MG63 (cell line): Measurements from ENCODE around the gene SPECC1L. TPM values are rescaled to one million over a fixed set of nuclear protein-coding genes. Genes with fewer than 3 reads are reported as not detected.

Source experiments
- DNase-seq: peaks from one replicate; pipeline ENCODE4 v3.0.0-alpha.2; 2020
- H3K27me3 ChIP-seq: fragments of 250-450 bp; sonication (Bioruptor Pico); 2 replicates; pipeline ENCODE4 v1.5.1; 2020; ENCODE audit warnings: mild to moderate bottlenecking, moderate library complexity
- H3K36me3 ChIP-seq: fragments of 250-450 bp; sonication (Bioruptor Pico); 2 replicates; pipeline ENCODE4 v1.5.1; 2020; ENCODE audit warnings: mild to moderate bottlenecking, moderate library complexity
- H3K4me3 ChIP-seq: fragments of 250-450 bp; sonication (Bioruptor Pico); 2 replicates; pipeline ENCODE4 v1.5.1; 2020; ENCODE audit warnings: mild to moderate bottlenecking, moderate library complexity
- H3K9me3 ChIP-seq: fragments of 250-450 bp; sonication (Bioruptor Pico); 2 replicates; pipeline ENCODE4 v1.5.1; 2020; ENCODE audit warnings: mild to moderate bottlenecking, moderate library complexity
- total RNA-seq: library from RNA; depleted of rRNA; stranded (reverse); fragments of >200 nt; shearing (Covaris generic); gene quantifications from 2 replicates; pipeline ENCODE4 v1.2.3, GENCODE V29; 2014; ENCODE audit warnings: low replicate concordance

The SPECC1L gene
- total RNA-seq, 1 experiment from 2014 or later = 11.0 TPM

- H3K4me3 ChIP-seq = no peak overlapping the region
- no peaks in the 10 kb centered on the region for H3K27me3 ChIP-seq
- H3K36me3 ChIP-seq = no peaks in the 10 kb centered on the region
- H3K9me3 ChIP-seq = no peaks in the 10 kb centered on the region
- DNase-seq = no peak
Observed at GRCh38 chr22:24428751-24429410, 158.2 kb downstream of the SPECC1L start.

DNA sequence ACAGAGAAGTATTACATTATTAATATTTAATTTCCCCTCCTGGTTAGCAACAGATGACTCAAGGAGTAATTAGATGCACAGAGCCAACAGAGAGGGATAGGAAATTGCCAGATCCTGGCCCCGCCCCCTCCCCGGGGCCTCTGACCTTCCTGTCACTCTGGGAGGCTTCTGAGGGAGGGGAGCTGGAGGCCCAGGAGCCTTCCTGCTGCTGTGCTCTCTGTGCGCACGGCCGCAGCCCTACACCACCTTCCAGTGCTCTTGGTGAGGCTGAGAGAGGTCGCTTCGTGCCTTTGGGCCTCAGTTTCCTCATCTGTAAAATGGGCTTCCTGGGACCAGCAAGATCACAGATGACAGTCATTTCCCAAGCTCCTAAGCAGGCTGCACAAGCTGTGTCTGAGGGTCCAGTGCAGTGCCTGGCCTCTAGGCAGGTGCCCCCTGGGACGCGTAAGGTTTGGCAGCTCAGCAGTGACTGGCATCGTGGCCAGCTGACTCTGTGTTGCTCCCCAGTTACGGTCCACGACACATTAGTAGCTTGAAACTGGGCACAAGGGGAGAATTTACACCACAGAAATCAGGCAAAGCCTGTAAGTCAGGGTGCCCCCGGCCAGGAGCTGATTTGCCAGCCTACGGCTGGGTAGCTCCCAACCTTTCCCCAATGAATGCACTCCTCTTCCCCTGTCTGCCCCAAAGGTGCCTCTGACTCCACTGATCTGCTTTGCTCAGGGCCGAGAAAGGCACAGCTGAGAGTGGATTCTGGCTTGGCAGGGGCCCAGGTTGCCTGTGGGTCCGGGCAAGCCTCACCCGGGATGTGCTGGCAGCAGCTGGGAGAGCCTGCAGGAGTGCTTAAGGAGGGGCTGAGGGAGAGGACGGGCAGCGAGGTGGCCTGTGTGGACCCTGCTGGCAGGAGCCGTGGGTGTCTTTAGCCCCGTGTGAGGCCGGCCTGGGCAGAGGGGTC lies 159.1 kb downstream of the SPECC1L start:
- H3K9me3 ChIP-seq = no peaks in the 10 kb centered on the region
- no peaks in the 10 kb centered on the region for H3K36me3 ChIP-seq
- no peak overlapping the region for H3K4me3 ChIP-seq
- peak; percentile 73 for DNase-seq
- no peaks in the 10 kb centered on the region for H3K27me3 ChIP-seq

- Histone ChIP-seq H3K4me3 (no peak overlapping the region), H3K9me3 (no peaks in the 10 kb centered on the region), H3K27me3 (no peaks in the 10 kb centered on the region), H3K36me3 (no peaks in the 10 kb centered on the region)
- DNase-seq = no peak
Observed at GRCh38 chr22:24430431-24431308, 160.0 kb downstream of the SPECC1L start.

- H3K4me3 ChIP-seq = no peak overlapping the region
- no peak for DNase-seq
- no peaks in the 10 kb centered on the region for H3K9me3 ChIP-seq
- H3K36me3 ChIP-seq = no peaks in the 10 kb centered on the region
- H3K27me3 ChIP-seq = no peaks in the 10 kb centered on the region
Observed at GRCh38 chr22:24431309-24432034, 160.8 kb downstream of the SPECC1L start.

DNA sequence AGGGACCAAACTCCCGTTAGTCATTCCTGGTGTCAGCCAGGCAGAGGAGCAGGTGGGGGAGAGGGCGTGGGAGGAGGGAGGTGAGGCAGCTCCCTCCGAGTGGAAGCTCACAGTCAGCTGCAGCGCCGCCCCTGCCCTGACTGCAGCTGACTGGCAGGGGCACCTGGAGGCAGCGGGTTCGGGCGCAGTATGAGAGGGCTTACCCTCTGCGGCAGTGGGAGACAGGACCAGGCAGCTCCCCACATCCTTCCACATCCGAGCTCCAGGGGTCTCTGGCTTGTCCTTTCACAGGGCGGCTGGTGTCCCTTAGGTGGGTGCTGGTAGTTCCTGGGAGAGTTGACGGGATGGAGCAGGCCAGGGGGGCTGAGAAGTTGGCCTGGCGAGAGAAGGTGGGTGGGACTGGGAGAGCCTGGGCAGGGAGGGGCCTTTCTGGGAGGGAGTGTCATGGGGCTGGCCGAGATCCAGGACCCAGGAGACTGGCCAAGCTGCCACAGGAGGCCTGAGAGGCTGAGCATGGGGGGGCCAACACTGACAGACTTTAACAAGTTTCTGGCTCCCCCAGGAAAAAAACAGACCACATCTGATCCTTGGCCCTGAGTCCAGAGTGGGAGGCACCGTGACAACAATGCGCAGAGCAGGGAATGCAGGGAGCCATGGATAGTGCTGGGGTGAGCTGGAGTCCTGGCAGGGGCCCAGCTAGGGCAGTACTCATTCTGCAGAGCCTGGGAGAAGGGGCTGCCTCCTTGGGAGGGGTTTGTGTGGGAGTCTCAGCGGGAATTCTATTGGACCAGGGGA lies 161.6 kb downstream of the SPECC1L start:
- Histone ChIP-seq H3K27me3 (no peaks in the 10 kb centered on the region), H3K9me3 (no peaks in the 10 kb centered on the region), H3K4me3 (no peak overlapping the region), H3K36me3 (no peaks in the 10 kb centered on the region)
- peak; percentile 69 for DNase-seq

DNA sequence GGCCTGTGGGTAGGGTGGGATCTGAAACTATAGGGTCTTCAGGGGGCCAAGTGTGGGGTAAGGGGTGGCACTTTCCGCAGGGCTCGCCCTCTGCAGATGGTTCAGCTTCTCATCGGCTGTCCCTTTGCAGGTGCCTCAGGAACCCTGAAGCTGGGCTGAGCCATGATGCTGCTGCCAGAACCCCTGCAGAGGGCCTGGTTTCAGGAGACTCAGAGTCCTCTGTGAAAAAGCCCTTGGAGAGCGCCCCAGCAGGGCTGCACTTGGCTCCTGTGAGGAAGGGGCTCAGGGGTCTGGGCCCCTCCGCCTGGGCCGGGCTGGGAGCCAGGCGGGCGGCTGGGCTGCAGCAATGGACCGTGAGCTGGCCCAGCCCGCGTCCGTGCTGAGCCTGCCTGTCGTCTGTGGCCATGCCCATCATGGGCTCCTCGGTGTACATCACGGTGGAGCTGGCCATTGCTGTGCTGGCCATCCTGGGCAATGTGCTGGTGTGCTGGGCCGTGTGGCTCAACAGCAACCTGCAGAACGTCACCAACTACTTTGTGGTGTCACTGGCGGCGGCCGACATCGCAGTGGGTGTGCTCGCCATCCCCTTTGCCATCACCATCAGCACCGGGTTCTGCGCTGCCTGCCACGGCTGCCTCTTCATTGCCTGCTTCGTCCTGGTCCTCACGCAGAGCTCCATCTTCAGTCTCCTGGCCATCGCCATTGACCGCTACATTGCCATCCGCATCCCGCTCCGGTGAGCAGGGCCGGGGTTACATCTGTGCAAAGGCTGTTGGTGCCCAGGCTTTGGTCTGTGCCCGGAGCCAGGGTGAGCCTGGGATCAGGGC lies 162.6 kb downstream of the SPECC1L start:
- no peaks in the 10 kb centered on the region for H3K36me3 ChIP-seq
- H3K9me3 ChIP-seq = no peaks in the 10 kb centered on the region
- DNase-seq = no peak
- no peak overlapping the region for H3K4me3 ChIP-seq
- H3K27me3 ChIP-seq = no peaks in the 10 kb centered on the region

- H3K36me3 ChIP-seq = no peaks in the 10 kb centered on the region
- no peak overlapping the region for H3K4me3 ChIP-seq
- H3K9me3 ChIP-seq = no peaks in the 10 kb centered on the region
- DNase-seq = peak; percentile 76
- H3K27me3 ChIP-seq = no peaks in the 10 kb centered on the region
Observed at GRCh38 chr22:24433828-24434470, 163.3 kb downstream of the SPECC1L start.

DNA sequence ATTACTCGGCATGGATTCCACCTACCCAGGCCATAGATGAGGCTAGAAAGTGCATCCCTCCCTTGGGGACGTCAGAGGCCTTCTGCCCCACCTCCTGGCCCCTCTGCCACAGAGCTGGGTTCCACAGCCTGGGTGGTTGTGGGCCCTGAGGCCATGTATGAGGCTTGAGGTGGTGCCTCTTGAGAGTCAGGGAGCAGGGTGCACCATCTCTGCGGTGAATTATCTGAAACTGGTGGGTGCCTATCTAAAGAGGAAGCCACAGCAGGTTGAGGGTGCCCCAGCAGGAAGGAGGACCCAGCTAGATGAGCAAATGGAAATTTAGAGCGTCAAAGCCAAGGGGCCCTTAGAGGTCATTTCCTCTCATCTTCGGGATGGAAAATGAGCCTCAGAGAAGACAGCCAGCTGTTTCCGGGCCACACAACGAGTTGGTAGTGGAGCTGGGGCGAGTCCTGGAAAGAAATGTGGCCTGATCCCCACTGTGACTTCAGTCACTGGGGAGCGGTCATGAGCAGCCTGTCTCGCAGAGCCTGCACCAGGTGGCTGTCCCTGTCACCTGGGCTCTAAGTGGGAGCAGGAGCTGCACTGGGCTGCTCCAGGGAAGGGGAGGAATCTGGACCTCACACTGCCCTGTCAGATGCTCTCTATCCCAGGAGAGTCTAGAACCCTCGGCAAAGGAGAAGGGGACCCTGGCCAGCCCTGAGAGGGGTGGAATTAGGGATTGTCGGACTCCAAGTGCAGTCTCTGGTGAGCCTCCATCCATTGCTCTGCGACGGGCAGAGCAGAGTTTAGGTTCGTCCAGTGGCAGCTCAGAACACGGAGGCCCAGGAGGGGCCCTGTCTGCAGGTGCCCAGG lies 164.1 kb downstream of the SPECC1L start:
- Histone ChIP-seq H3K36me3 (no peaks in the 10 kb centered on the region), H3K4me3 (no peak overlapping the region), H3K9me3 (no peaks in the 10 kb centered on the region), H3K27me3 (no peaks in the 10 kb centered on the region)
- no peak for DNase-seq

DNA sequence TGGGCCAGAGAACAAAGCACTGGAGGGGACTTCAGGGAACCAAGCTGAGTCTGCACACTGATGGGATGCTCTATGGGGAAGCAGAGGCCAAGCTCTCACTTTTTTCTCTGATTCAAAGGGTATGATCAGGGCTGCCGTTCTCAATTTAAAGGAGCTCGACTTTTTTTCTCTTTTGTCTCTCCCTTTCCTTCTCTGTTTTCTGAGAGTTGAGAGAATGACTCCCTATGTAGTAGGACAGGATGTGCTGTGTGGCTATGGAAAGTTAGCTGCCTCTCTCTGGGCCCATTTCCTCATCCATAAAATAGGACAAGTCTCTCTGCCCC lies 164.7 kb downstream of the SPECC1L start:
- no peaks in the 10 kb centered on the region for H3K36me3 ChIP-seq
- H3K27me3 ChIP-seq = no peaks in the 10 kb centered on the region
- DNase-seq = no peak
- H3K9me3 ChIP-seq = no peaks in the 10 kb centered on the region
- no peak overlapping the region for H3K4me3 ChIP-seq

- DNase-seq = peak; percentile 68
- H3K4me3 ChIP-seq = no peak overlapping the region
- no peaks in the 10 kb centered on the region for H3K27me3 ChIP-seq
- H3K9me3 ChIP-seq = no peaks in the 10 kb centered on the region
- no peaks in the 10 kb centered on the region for H3K36me3 ChIP-seq
Observed at GRCh38 chr22:24435861-24436371, 165.3 kb downstream of the SPECC1L start.

GRCh38 chr22:24436553-24436952 lies 165.9 kb downstream of the SPECC1L start:
- DNase-seq = no peak
- H3K9me3 ChIP-seq = no peaks in the 10 kb centered on the region
- H3K36me3 ChIP-seq = no peaks in the 10 kb centered on the region
- H3K4me3 ChIP-seq = no peak overlapping the region
- H3K27me3 ChIP-seq = no peaks in the 10 kb centered on the region

GRCh38 chr22:24437091-24437490 lies 166.5 kb downstream of the SPECC1L start:
- no peaks in the 10 kb centered on the region for H3K27me3 ChIP-seq
- DNase-seq = no peak

DNA sequence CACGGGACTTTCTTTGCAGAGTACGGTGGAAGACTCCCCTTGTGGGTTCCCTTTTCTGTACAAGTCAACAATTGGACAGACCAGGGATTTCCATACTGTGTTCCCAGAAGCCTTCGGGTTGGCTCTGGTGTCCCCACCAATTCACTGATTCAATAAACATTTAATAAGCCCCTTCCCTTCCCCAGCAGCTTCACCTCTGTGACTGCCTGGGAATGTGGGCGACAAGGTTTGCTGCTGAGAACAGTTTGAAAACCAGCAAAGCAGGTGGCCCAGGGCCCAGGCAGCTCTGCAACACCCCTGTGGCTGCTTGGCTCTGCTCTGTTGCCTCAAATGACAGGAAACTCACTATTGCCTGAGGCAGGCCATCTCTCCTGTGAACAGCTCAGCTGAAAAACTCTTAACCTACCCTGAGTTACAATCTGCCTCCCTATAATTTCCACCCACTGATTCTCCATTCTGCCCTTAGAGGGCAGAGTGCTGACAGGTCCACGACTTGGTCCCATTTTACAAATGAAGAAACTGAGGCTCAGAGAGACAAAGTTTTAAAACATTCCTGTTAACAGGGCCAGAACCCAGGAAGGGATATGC lies 167.2 kb downstream of the SPECC1L start:
- Histone ChIP-seq H3K27me3 (no peaks in the 10 kb centered on the region), H3K9me3 (no peaks in the 10 kb centered on the region), H3K4me3 (no peak overlapping the region), H3K36me3 (no peaks in the 10 kb centered on the region)
- DNase-seq = no peak

More at GRCh38 chr22:24437091-24437490, 166.5 kb downstream of the SPECC1L start:
- H3K36me3 ChIP-seq = no peaks in the 10 kb centered on the region
- H3K9me3 ChIP-seq = no peaks in the 10 kb centered on the region
- no peak overlapping the region for H3K4me3 ChIP-seq
